ENCODE measurements around the gene ZSCAN2. TPM values are rescaled to one million over a fixed set of nuclear protein-coding genes. Genes with fewer than 3 reads are reported as not detected.

Gene ZSCAN2
- total RNA-seq, 1 donor, result 5.7 TPM

DNA sequence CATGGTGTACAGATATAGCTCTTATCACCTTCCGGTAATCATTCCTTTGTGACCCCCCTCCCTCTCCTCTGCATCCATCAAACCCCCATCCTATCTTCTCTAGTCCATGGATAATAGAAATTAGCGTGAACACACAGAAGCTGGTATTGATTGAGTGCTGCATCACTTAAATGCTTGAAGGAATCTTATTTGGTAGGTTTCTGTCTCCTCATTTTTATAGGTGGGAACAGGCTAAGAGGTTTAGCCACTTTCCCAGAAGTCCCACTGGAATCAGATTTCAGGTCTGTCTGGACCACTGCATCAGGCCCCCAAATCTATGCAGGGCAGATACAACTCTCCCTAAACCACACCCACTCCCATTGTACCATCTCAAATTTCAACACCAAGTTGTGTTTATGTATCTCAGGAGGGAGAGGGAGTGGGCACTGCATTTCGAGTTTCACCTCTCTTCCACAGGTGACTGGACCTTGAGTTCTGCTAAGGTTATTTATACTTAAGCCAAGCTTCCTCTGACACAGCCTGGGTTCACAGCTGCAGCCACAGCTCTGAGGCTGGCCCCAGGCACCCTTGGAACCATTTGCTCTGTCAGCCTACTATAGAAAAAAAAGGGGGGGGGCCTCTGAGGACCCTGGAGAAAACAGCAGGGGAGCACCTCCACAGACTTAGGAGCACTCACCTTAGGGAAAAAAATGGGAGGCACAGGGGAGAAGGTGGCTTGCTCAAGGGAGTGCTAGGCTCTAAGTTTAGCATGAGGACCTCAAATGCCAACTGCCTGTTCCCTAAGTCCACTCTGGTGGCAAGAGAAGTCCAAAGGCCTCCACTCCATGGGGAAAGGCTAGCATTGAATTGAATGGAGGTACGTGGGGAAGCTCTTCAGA, 59.3 kb downstream of the ZSCAN2 start:
- Histone ChIP-seq H3K4me3 (ENCODE audit: low read length) (no peak overlapping the region), H3K4me1 (ENCODE audit: insufficient read depth, low read length) (peaks cover 16% of the 10 kb centered on the region)

DNA sequence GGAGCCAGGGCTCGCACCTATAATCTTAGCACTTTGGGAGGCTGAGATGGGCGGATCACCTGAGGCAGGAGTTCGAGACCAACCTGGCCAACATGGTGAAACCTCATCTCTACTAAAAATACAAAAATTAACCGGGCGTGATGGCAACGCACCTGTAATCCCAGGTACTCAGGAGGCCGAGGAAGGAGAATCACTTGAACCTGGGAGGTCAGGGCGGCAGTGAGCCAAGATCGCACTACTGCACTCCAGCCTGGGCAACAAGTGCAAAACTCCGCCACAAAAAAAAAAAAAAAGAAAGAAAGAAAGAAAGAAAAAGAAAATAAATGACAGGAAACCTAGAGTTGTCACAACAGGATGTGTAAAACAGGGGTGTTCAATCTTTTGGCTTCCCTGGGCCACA, 60.2 kb downstream of the ZSCAN2 start:
- no peak overlapping the region for H3K4me3 ChIP-seq (ENCODE audit: low read length)
- no peaks in the 10 kb centered on the region for H3K9me3 ChIP-seq (ENCODE audit: low read depth, low read length)
- H3K27me3 ChIP-seq (ENCODE audit: insufficient read depth, low read length), result no peaks in the 10 kb centered on the region
- H3K4me1 ChIP-seq (ENCODE audit: insufficient read depth, low read length), result peaks cover 15% of the 10 kb centered on the region

More for the DNA sequence above, 59.3 kb downstream of the ZSCAN2 start:
- H3K27me3 ChIP-seq (ENCODE audit: insufficient read depth, low read length), result no peaks in the 10 kb centered on the region
- no peaks in the 10 kb centered on the region for H3K9me3 ChIP-seq (ENCODE audit: low read depth, low read length)

DNA sequence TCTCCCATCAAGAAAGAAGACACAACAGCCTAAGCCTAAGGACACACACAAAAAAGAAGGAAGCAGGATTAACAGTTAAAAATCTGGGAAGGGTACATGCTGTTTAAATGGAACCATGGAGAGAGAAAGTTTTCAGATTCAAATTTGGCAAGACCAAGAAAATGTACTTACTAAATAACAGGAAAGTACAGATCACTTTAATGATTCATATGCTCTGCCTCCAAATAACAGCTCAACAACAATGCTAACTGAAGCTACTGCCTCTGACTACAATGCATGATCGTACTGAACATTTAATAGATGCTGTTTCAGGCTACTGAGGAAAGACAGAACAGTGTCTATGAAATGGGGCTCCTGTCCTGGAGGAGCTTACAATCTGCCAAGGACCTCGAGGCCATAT, 65.6 kb downstream of the ZSCAN2 start:
- Histone ChIP-seq H3K9me3 (ENCODE audit: low read depth, low read length) (no peaks in the 10 kb centered on the region), H3K4me3 (ENCODE audit: low read length) (no peak overlapping the region), H3K4me1 (ENCODE audit: insufficient read depth, low read length) (no peaks in the 10 kb centered on the region), H3K27me3 (ENCODE audit: insufficient read depth, low read length) (no peaks in the 10 kb centered on the region)

DNA sequence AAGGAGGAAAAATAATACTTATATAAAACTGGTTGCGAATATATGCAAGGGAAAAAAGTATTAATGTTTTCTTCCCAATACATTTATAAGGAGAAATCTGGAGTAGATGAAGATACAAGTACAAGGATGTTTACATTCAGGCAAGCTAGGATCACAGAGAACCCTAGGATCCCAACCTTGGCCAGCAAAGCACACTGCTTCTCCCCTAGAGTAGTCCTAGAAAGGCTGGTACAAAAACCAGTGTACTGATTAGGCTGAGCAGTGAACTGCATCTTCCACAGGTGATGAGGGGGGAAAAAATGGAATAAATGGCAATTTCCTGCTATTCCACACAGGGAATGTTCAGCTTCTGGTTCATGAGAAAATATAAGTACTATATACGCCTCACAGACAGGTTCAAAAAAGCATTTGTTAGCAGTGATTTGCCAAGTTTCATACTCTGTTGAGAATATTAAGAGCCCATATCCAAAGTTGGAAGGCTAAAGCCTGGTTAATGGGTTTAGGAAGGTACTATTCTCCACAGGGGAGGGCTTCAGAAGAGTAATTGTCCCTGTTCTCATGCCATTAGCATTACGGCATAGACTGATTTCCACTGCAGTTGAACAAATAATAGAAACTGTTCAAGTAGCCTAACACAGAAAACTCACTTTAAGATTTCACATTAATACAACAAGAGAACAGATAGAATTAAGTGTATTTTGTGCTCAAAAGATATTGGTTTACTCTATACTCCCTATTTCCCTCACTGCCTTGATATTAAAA, 67.6 kb downstream of the ZSCAN2 start:
- Histone ChIP-seq H3K27me3 (ENCODE audit: insufficient read depth, low read length) (no peaks in the 10 kb centered on the region), H3K4me3 (ENCODE audit: low read length) (no peak overlapping the region), H3K4me1 (ENCODE audit: insufficient read depth, low read length) (no peaks in the 10 kb centered on the region), H3K9me3 (ENCODE audit: low read depth, low read length) (no peaks in the 10 kb centered on the region)

DNA sequence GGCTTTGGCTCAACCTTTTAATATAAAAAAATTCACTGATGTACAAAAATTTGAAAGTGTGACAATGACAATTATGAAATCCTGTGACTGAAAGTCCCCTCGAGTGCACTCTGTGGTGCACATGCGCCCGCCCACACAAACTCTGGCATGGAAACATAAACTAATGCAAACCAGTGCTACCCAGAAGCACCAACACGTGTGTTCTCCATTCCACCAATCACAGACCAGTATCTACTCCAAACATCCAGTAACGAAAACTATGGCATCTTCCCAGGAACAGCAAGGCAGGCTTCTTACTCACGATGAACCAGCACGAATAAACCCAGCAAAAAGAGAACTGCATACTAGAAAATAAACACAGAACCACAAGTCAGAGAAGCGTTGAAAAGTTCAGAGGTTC, 68.9 kb downstream of the ZSCAN2 start:
- Histone ChIP-seq H3K9me3 (ENCODE audit: low read depth, low read length) (no peaks in the 10 kb centered on the region), H3K4me1 (ENCODE audit: insufficient read depth, low read length) (no peaks in the 10 kb centered on the region), H3K4me3 (ENCODE audit: low read length) (no peak overlapping the region), H3K27me3 (ENCODE audit: insufficient read depth, low read length) (no peaks in the 10 kb centered on the region)

DNA sequence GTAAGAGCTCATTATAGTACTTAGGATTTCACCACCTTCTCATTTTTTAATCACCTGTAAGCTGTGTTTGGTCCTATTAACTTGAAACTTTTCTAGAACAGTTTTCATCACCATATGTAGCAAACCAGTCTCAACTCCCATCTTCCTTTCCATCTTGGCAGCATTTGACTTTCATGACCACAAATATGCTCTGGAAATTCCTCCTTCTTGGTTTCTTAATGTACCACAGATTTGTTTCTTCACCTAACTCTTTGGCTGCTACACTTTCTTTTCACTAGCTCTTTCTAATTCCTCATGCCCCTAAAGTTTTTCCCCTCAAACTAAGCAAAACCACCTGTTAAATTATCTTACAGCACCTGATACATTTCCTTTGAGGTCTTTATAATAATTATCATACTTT, 70.4 kb downstream of the ZSCAN2 start:
- Histone ChIP-seq H3K4me1 (ENCODE audit: insufficient read depth, low read length) (no peaks in the 10 kb centered on the region), H3K27me3 (ENCODE audit: insufficient read depth, low read length) (no peaks in the 10 kb centered on the region), H3K4me3 (ENCODE audit: low read length) (no peak overlapping the region), H3K9me3 (ENCODE audit: low read depth, low read length) (no peaks in the 10 kb centered on the region)

Other genes starting within 250 kb of the ZSCAN2 start
- 17.8 TPM for gene WDR73, start 53.3 kb downstream of the ZSCAN2 start, total RNA-seq
- 1.5 TPM for gene NMB, start 57.2 kb downstream of the ZSCAN2 start, total RNA-seq
- gene SEC11A, start 115.1 kb downstream of the ZSCAN2 start, total RNA-seq, result 117 TPM
- 20.1 TPM for gene ZNF592, start 147.6 kb downstream of the ZSCAN2 start, total RNA-seq
- 0.10 TPM for gene ALPK3, start 216.3 kb downstream of the ZSCAN2 start, total RNA-seq

All from mononuclear cell (primary cell).